ENCODE data around the gene P2RX1. TPM values are rescaled to one million over a fixed set of nuclear protein-coding genes. Genes with fewer than 3 reads are reported as not detected.

The P2RX1 gene
- polyA plus RNA-seq, 1 experiment = 0.05 TPM

DNA sequence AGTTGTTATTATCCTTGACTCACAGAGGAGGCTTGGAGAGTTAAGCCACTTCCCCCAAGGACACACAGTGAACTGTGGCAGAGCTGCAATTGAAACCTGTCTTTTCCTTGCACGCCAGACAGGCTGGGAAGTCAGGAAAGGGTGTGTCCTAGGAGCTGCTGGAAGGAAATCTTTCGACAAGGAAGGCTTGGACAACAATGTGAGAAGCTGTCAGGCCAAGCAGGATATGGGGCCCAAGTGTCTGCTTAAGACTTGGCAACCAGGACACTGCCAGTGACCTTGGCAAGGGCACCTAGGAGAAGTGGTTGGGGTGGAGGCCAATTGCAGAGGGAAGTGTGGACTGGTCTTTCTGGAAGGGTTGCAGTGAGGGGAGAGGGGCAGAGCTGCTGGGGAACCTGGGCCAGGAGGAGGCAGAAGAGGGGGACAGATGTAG is 21.3 kb downstream of the P2RX1 start:
- no peaks in the 10 kb centered on the region; the same call in 1 of the 2 replicates for H3K9me3 ChIP-seq (ENCODE audit: control insufficient read depth, insufficient read depth, low read length)
- H3K4me3 ChIP-seq (ENCODE audit: low read depth, low read length) = no peak overlapping the region
- no peak for DNase-seq (ENCODE audit: low read depth, low spot score)
- ChIA-PET POLR2A (interaction anchor here (1.3 kb wide), 2 partner anchors 172 to 248 kb away, joined by 3 read pairs; partner anchors contain the start of genes CYB5D2 and ZZEF1), CTCF (interaction anchor here (1.6 kb wide), 1 partner anchor 19 kb away, joined by 11 read pairs; no protein-coding TSS in a partner anchor)
- TF ChIP-seq, protein P1, sequence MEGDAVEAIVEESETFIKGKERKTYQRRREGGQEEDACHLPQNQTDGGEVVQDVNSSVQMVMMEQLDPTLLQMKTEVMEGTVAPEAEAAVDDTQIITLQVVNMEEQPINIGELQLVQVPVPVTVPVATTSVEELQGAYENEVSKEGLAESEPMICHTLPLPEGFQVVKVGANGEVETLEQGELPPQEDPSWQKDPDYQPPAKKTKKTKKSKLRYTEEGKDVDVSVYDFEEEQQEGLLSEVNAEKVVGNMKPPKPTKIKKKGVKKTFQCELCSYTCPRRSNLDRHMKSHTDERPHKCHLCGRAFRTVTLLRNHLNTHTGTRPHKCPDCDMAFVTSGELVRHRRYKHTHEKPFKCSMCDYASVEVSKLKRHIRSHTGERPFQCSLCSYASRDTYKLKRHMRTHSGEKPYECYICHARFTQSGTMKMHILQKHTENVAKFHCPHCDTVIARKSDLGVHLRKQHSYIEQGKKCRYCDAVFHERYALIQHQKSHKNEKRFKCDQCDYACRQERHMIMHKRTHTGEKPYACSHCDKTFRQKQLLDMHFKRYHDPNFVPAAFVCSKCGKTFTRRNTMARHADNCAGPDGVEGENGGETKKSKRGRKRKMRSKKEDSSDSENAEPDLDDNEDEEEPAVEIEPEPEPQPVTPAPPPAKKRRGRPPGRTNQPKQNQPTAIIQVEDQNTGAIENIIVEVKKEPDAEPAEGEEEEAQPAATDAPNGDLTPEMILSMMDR (IDR thresholded peaks at IDR 0.05; ENCODE audit: low read depth, low read length) = no peak
- H3K27me3 ChIP-seq (ENCODE audit: control insufficient read depth, insufficient read depth, low read length) = no peaks in the 10 kb centered on the region
- no peak overlapping the region for H3K27ac ChIP-seq (ENCODE audit: low read depth, low read length)

DNA sequence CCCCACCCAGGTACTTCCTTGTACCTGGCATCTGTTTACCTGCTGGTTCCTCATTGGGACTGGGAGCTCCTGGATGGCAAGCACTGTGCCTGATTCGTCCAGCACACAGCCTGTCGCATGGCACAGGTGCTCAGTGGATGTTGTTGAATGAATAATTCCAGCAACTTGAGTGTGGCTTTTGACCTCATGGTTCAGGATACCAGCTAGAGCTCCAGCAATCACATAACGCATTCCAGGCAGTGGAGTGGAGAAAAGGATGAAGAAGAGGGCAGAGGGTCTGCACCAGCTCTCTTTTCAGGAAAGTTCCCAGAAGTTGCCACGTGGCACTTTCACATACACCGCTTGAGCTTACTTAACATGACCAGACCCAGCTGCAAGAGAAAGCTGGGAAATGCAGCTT is 22.1 kb downstream of the P2RX1 start:
- CTCF ChIA-PET = interaction anchor here (0.9 to 1.6 kb wide), 3 partner anchors 19 to 48 kb away, joined by 3 to 11 read pairs (median 6); partner anchors contain the start of gene NCBP3
- H3K27me3 ChIP-seq (ENCODE audit: control insufficient read depth, insufficient read depth, low read length) = no peaks in the 10 kb centered on the region
- TF ChIP-seq, protein P1 (IDR thresholded peaks at IDR 0.05; ENCODE audit: low read depth, low read length) = no peak
- no peak overlapping the region for H3K4me3 ChIP-seq (ENCODE audit: low read depth, low read length)
- H3K9me3 ChIP-seq (ENCODE audit: control insufficient read depth, insufficient read depth, low read length) = no peaks in the 10 kb centered on the region; the same call in 1 of the 2 replicates
- DNase-seq (ENCODE audit: low read depth, low spot score) = no peak
- POLR2A ChIA-PET = interaction anchor here (1.3 kb wide), 1 partner anchor 171 kb away, joined by 3 read pairs; no protein-coding TSS in a partner anchor
- H3K27ac ChIP-seq (ENCODE audit: low read depth, low read length) = no peak overlapping the region

DNA sequence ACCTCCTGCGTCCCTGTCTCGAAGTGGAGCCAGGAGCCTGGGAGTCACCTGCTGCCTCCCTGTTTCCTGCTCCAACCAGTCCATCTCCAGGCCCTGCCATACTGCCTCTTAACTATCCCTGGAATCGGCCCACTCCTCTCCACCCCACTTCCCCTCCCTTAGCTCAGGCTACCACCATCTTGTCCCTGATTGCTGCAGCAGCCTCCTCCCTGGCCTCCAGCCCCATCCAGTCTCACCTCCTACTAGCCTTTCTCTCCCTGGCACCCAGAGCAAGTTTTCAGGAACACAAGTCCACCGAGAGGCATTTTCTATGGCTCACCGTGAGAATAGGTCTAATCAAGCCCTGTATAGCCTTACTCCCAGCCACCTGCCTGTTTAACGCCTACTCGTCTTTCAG is 22.5 kb downstream of the P2RX1 start:
- CTCF ChIA-PET = interaction anchor here (0.9 to 1.6 kb wide), 3 partner anchors 20 to 48 kb away, joined by 3 to 11 read pairs (median 6); partner anchors contain the start of gene NCBP3
- TF ChIP-seq, protein P1 (IDR thresholded peaks at IDR 0.05; ENCODE audit: low read depth, low read length) = no peak
- POLR2A ChIA-PET = no interaction called here

DNA sequence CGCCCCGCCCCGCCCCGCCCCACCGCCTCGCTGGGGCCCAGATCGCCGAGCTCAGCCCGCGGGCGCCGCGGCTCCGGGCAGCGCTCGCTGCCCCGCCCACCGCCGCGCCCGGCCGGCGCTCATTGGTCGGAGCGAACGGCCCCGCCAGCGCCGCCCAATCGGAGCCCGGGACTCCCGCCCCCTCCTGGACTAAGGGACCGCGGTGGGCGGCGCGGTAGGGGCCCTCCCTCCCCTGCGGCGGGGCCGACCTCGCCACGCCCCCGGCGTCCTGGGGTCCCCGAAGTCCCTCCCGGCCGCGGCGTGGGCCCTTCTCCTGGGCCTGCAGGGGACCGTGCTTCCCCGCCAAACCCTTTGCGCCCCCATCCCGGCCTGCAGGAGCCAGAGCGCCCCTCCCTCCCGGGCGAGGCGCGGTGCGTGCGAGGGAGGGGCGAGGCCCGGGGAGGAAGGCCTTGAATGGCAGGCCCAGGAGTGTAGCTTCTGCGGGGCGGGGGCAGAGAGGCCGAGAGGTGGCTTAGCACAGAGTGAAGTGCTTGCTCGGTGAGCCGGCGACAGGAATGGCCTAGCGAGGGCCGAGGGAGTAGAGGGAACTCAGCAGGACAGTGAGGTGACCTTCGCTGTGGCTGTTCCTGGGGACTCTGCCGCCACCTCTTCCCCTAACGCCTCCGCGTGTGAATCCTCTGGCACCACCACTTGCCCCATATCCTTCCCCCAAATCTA is 23.1 kb downstream of the P2RX1 start, which contains the start of gene CAMKK1:
Gene CAMKK1, minus strand, starts transcription at position 51 of the 717 bp plus-strand sequence. CDS start 7,366 bp downstream, outside the sequence.
- DNase-seq (ENCODE audit: low read depth, low spot score) = no peak
- no peaks in the 10 kb centered on the region for H3K27me3 ChIP-seq (ENCODE audit: control insufficient read depth, insufficient read depth, low read length)
- H3K4me3 ChIP-seq (ENCODE audit: low read depth, low read length) = peak within 1 kb of the TSS; percentile 68
- TF ChIP-seq, protein P1 (IDR thresholded peaks at IDR 0.05; ENCODE audit: low read depth, low read length) = no peak
- no peak within 1 kb of the TSS for H3K27ac ChIP-seq (ENCODE audit: low read depth, low read length)
- H3K9me3 ChIP-seq (ENCODE audit: control insufficient read depth, insufficient read depth, low read length) = no peaks in the 10 kb centered on the region; the same call in 1 of the 2 replicates
- CTCF ChIA-PET = no interaction called here
- POLR2A ChIA-PET = interaction anchor here (0.6 kb wide), 1 partner anchor 37 kb away, joined by 4 read pairs; no protein-coding TSS in a partner anchor

More for the DNA sequence above, 22.5 kb downstream of the P2RX1 start:
- DNase-seq (ENCODE audit: low read depth, low spot score) = no peak
- no peak overlapping the region for H3K27ac ChIP-seq (ENCODE audit: low read depth, low read length)
- H3K27me3 ChIP-seq (ENCODE audit: control insufficient read depth, insufficient read depth, low read length) = no peaks in the 10 kb centered on the region
- no peaks in the 10 kb centered on the region; the same call in 1 of the 2 replicates for H3K9me3 ChIP-seq (ENCODE audit: control insufficient read depth, insufficient read depth, low read length)
- H3K4me3 ChIP-seq (ENCODE audit: low read depth, low read length) = no peak overlapping the region; the same call in 1 of the 2 replicates

All from AG04450 (cell line).